ENCODE measurements around the gene CNN1. TPM values are rescaled to one million over a fixed set of nuclear protein-coding genes. Genes with fewer than 3 reads are reported as not detected.
A peak's percentile ranks its signal among the peaks of the same experiment; 100 is the strongest.

CNN1 gene
- total RNA-seq, 1 experiment from 2014 or later, result 0.54 TPM

DNA sequence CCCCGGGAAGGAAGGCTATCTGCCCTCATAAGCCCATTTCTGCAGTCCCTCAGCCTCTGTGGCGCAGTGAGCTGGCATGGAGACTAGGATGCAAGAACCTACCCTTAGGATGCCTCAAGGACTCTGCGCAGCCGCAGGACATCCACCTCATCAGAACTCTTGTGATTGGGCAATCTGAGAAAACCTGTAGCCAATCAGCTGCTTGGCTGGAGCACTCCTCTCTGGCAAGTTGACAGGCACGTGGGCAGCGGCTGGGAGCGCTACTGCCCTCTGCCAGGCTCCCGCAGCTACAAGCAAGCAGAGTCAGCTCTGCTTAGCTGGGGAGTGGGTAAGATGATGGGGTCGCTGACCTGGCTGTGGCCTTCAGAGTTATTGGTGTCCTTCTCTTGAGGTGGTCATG lies 8.2 kb upstream of the CNN1 start:
- H3K36me3 Mint-ChIP-seq (ENCODE audit: insufficient read depth, unreplicated experiment), result peaks cover 20% of the 10 kb centered on the region
- POLR2A ChIA-PET, result no interaction called here
- intact Hi-C loops (cut with micrococcal nuclease; ENCODE audit: unreplicated experiment), result no loop called here
- no peak overlapping the region for H3K4me3 ChIP-seq (ENCODE audit: low read depth, low read length)
- TF ChIP-seq, protein P1, sequence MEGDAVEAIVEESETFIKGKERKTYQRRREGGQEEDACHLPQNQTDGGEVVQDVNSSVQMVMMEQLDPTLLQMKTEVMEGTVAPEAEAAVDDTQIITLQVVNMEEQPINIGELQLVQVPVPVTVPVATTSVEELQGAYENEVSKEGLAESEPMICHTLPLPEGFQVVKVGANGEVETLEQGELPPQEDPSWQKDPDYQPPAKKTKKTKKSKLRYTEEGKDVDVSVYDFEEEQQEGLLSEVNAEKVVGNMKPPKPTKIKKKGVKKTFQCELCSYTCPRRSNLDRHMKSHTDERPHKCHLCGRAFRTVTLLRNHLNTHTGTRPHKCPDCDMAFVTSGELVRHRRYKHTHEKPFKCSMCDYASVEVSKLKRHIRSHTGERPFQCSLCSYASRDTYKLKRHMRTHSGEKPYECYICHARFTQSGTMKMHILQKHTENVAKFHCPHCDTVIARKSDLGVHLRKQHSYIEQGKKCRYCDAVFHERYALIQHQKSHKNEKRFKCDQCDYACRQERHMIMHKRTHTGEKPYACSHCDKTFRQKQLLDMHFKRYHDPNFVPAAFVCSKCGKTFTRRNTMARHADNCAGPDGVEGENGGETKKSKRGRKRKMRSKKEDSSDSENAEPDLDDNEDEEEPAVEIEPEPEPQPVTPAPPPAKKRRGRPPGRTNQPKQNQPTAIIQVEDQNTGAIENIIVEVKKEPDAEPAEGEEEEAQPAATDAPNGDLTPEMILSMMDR (IDR thresholded peaks at IDR 0.05; ENCODE audit: insufficient read depth in 1 of 2, low read depth in 1 of 2, low read length in 1 of 2, severe bottlenecking in 1 of 2, unreplicated experiment in 1 of 2), result peak in 1 of 2 experiments; percentile 1
- CTCF ChIA-PET, result no interaction called here
- DNase-seq, result peak; percentile 50 to 66
- no peaks in the 10 kb centered on the region for H3K9me3 ChIP-seq
- no peak overlapping the region for H3K27ac Mint-ChIP-seq (ENCODE audit: unreplicated experiment)
- H3K27me3 Mint-ChIP-seq (ENCODE audit: insufficient read depth, unreplicated experiment), result no peaks in the 10 kb centered on the region
- H3K27me3 ChIP-seq (replicated peaks; ENCODE audit: control insufficient read depth, insufficient read depth, low read length), result no peaks in the 10 kb centered on the region
- no peaks in the 10 kb centered on the region for H3K36me3 ChIP-seq (ENCODE audit: control insufficient read depth, insufficient read depth, low read length)
- H3K4me3 Mint-ChIP-seq (ENCODE audit: unreplicated experiment), result no peak overlapping the region
- H3K4me1 Mint-ChIP-seq (ENCODE audit: low read depth, unreplicated experiment), result peaks cover 6% of the 10 kb centered on the region
- no TSS peak for BruUV-seq (replicated peaks)
- peaks cover 6% of the 10 kb centered on the region for H3K4me1 ChIP-seq
- no peaks in the 10 kb centered on the region for H3K9me3 Mint-ChIP-seq (ENCODE audit: unreplicated experiment)

DNA sequence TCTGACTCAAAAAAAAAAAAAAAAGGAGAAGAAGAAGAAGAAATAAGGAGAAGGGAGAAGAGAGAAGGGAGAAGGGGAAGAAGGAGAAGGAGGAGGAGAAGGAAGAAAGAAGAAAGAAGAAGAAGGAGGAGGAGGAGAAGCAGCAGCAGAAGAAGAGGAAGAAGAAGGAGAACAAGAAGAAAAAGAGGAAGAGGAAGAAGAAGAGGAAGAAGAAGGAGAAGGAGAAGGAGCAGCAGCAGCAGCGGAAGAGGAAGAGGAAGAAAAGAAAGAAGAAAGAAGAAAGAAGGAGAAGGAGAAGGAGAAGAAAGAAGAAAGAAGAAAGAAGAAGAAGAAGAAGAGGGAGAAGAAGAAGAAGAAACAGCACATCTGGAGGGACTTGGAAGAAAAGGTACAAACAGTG lies 4.1 kb upstream of the CNN1 start:
- TF ChIP-seq, protein P1 (IDR thresholded peaks at IDR 0.05; ENCODE audit: insufficient read depth in 1 of 2, low read depth in 1 of 2, low read length in 1 of 2, severe bottlenecking in 1 of 2, unreplicated experiment in 1 of 2), result no peak
- no peaks in the 10 kb centered on the region for H3K27me3 ChIP-seq (replicated peaks; ENCODE audit: control insufficient read depth, insufficient read depth, low read length)
- ChIA-PET POLR2A (no interaction called here), CTCF (no interaction called here)
- Mint-ChIP-seq H3K36me3 (ENCODE audit: insufficient read depth, unreplicated experiment) (no peaks in the 10 kb centered on the region), H3K4me1 (ENCODE audit: low read depth, unreplicated experiment) (peaks cover 6% of the 10 kb centered on the region), H3K27ac (ENCODE audit: unreplicated experiment) (no peak overlapping the region), H3K27me3 (ENCODE audit: insufficient read depth, unreplicated experiment) (no peaks in the 10 kb centered on the region), H3K9me3 (ENCODE audit: unreplicated experiment) (no peaks in the 10 kb centered on the region), H3K4me3 (ENCODE audit: unreplicated experiment) (peak overlapping the region; percentile 1)
- no peak overlapping the region for H3K4me3 ChIP-seq (ENCODE audit: low read depth, low read length)
- DNase-seq, result no peak
- H3K36me3 ChIP-seq (ENCODE audit: control insufficient read depth, insufficient read depth, low read length), result no peaks in the 10 kb centered on the region
- BruUV-seq (replicated peaks), result no TSS peak
- peaks cover 4% of the 10 kb centered on the region; the same call in 1 of the 2 replicates for H3K4me1 ChIP-seq
- H3K9me3 ChIP-seq, result no peaks in the 10 kb centered on the region
- intact Hi-C loops (cut with micrococcal nuclease; ENCODE audit: unreplicated experiment), result no loop called here

GRCh38 chr19:11534948-11535347 lies 3.7 kb upstream of the CNN1 start:
- Histone ChIP-seq H3K27me3 (replicated peaks; ENCODE audit: control insufficient read depth, insufficient read depth, low read length) (no peaks in the 10 kb centered on the region), H3K9me3 (no peaks in the 10 kb centered on the region), H3K4me1 (peaks cover 4% of the 10 kb centered on the region; the same call in 1 of the 2 replicates), H3K36me3 (ENCODE audit: control insufficient read depth, insufficient read depth, low read length) (no peaks in the 10 kb centered on the region), H3K4me3 (ENCODE audit: low read depth, low read length) (no peak overlapping the region)
- ChIA-PET CTCF (no interaction called here), POLR2A (no interaction called here)
- Mint-ChIP-seq H3K9me3 (ENCODE audit: unreplicated experiment) (no peaks in the 10 kb centered on the region), H3K27ac (ENCODE audit: unreplicated experiment) (no peak overlapping the region), H3K4me1 (ENCODE audit: low read depth, unreplicated experiment) (peaks cover 6% of the 10 kb centered on the region), H3K4me3 (ENCODE audit: unreplicated experiment) (peak overlapping the region; percentile 1), H3K27me3 (ENCODE audit: insufficient read depth, unreplicated experiment) (no peaks in the 10 kb centered on the region), H3K36me3 (ENCODE audit: insufficient read depth, unreplicated experiment) (no peaks in the 10 kb centered on the region)
- BruUV-seq (replicated peaks), result no TSS peak
- intact Hi-C loops (cut with micrococcal nuclease; ENCODE audit: unreplicated experiment), result no loop called here
- no peak for DNase-seq
- TF ChIP-seq, protein P1 (IDR thresholded peaks at IDR 0.05; ENCODE audit: insufficient read depth in 1 of 2, low read depth in 1 of 2, low read length in 1 of 2, severe bottlenecking in 1 of 2, unreplicated experiment in 1 of 2), result no peak

Measured in Caco-2 (cell line).